IMR-90 (cell line): ENCODE results near the gene MUC20. TPM values are rescaled to one million over a fixed set of nuclear protein-coding genes. Genes with fewer than 3 reads are reported as not detected.

Source experiments
- ATAC-seq: fragments of 200-7000 bp; cut with Tn5 transposase; 2 replicates; pipeline ENCODE4 v1.9.1; 2020; ENCODE audit warnings: low read depth, mild to moderate bottlenecking, moderate library complexity
- BruUV-seq: library from RNA; stranded (reverse); fragments of 400-500 nt; replicated peaks from 2 replicates; lab custom pipeline; 2021; lab: Mats Ljungman, UMichigan
- CTCF ChIA-PET: fragments of 300-600 bp; formaldehyde crosslinking; extraction: SDS; loops from one replicate; lab custom pipeline; 2021; ENCODE audit warnings: antibody characterized with exemption; lab: Yijun Ruan, JAX
- POLR2A ChIA-PET: fragments of 300-600 bp; sonication (Branson Sonifier 250); formaldehyde crosslinking; loops from one replicate; lab custom pipeline; 2022; ENCODE audit warnings: antibody characterized with exemption; ENCODE audit not compliant: unreplicated experiment; lab: Charles Lee
- DNase-seq: peaks from one replicate; pipeline ENCODE4 v3.0.0; 2013
- H2AFZ ChIP-seq: replicated peaks from 2 replicates; pipeline ENCODE3; 2013; ENCODE audit warnings: low read length, mild to moderate bottlenecking; ENCODE audit not compliant: poor library complexity
- H2AK5ac ChIP-seq: 2 replicates; pipeline ENCODE4 v1.6.1; 2013; ENCODE audit warnings: low read depth, low read length, inconsistent platforms
- H2AK9ac ChIP-seq: replicated peaks from 2 replicates; pipeline ENCODE3; 2013; ENCODE audit warnings: mild to moderate bottlenecking, low read depth, low read length, moderate library complexity; ENCODE audit not compliant: poor library complexity
- H2BK120ac ChIP-seq: 2 replicates; pipeline ENCODE4 v1.6.1; 2013; ENCODE audit warnings: low read depth, low read length, inconsistent platforms
- H2BK15ac ChIP-seq: 3 replicates; pipeline ENCODE4 v1.6.1; 2013; ENCODE audit warnings: low read depth, low read length, inconsistent platforms
- H2BK20ac ChIP-seq: 2 replicates; pipeline ENCODE4 v1.6.1; 2013; ENCODE audit warnings: low read depth, mild to moderate bottlenecking, inconsistent platforms, low read length, moderate library complexity
- H2BK5ac ChIP-seq: 2 replicates; pipeline ENCODE4 v1.6.1; 2013; ENCODE audit warnings: mild to moderate bottlenecking, low read depth, low read length, inconsistent platforms; ENCODE audit not compliant: poor library complexity, severe bottlenecking
- H3K14ac ChIP-seq: replicated peaks from 2 replicates; pipeline ENCODE4 v1.6.1; 2013; ENCODE audit warnings: low read depth, low read length, inconsistent platforms
- H3K18ac ChIP-seq: 2 replicates; pipeline ENCODE4 v1.6.1; 2013; ENCODE audit warnings: low read depth, low read length, control low read depth
- H3K23ac ChIP-seq: 2 replicates; pipeline ENCODE4 v1.6.1; 2013; ENCODE audit warnings: low read depth, low read length, inconsistent platforms
- H3K27ac ChIP-seq: 2 replicates; pipeline ENCODE4 v1.5.1; 2013; ENCODE audit warnings: mild to moderate bottlenecking, control low read depth, low read length; ENCODE audit not compliant: insufficient read depth
- H3K27me3 ChIP-seq: 2 replicates; pipeline ENCODE4 v1.6.1; 2013; ENCODE audit warnings: low read length; ENCODE audit not compliant: control insufficient read depth, insufficient read depth
- H3K36me3 ChIP-seq: 2 replicates; pipeline ENCODE4 v1.6.1; 2013; ENCODE audit warnings: low read length, mixed read lengths; ENCODE audit not compliant: control insufficient read depth, insufficient read depth
- H3K4ac ChIP-seq: 2 replicates; pipeline ENCODE4 v1.6.1; 2013; ENCODE audit warnings: low read depth, low read length, inconsistent platforms
- H3K4me1 ChIP-seq: 2 replicates; pipeline ENCODE4 v1.6.1; 2013; ENCODE audit warnings: low read length, mixed read lengths; ENCODE audit not compliant: control insufficient read depth, insufficient read depth
- H3K4me2 ChIP-seq: 2 replicates; pipeline ENCODE4 v1.6.1; 2013; ENCODE audit warnings: low read depth, mild to moderate bottlenecking, control low read depth, low read length, moderate library complexity
- H3K4me3 ChIP-seq: 2 replicates; pipeline ENCODE4 v1.5.1; 2013; ENCODE audit warnings: low read depth, mild to moderate bottlenecking, control low read depth, low read length, moderate library complexity; ENCODE audit not compliant: insufficient read depth
- H3K56ac ChIP-seq: 2 replicates; pipeline ENCODE4 v1.6.1; 2013; ENCODE audit warnings: low read length, inconsistent platforms; ENCODE audit not compliant: insufficient read depth; ENCODE audit errors: extremely low read depth
- H3K79me1 ChIP-seq, 2 experiments: 2 replicates each; pipeline ENCODE4 v1.6.1; 2013; ENCODE audit warnings: low read length in 2 of 2, inconsistent platforms in 1 of 2, low read depth in 1 of 2
- H3K9ac ChIP-seq: 2 replicates; pipeline ENCODE4 v1.6.1; 2013; ENCODE audit warnings: low read depth, low read length, control low read depth
- H3K9me1 ChIP-seq: 2 replicates; pipeline ENCODE4 v1.6.1; 2013; ENCODE audit warnings: low read length, inconsistent platforms; ENCODE audit not compliant: insufficient read depth
- H3K9me3 ChIP-seq: 2 replicates; pipeline ENCODE4 v1.6.1; 2013; ENCODE audit warnings: low read length; ENCODE audit not compliant: control insufficient read depth, insufficient read depth
- H4K20me1 ChIP-seq: 2 replicates; pipeline ENCODE4 v1.6.1; 2013; ENCODE audit warnings: low read length, inconsistent platforms; ENCODE audit not compliant: insufficient read depth
- H4K5ac ChIP-seq: 2 replicates; pipeline ENCODE4 v1.6.1; 2013; ENCODE audit warnings: mild to moderate bottlenecking, low read depth, low read length, control low read depth
- H4K8ac ChIP-seq, 2 experiments: 2 replicates each; pipeline ENCODE4 v1.6.1; 2013; ENCODE audit warnings: low read depth in 2 of 2, low read length in 2 of 2, control low read depth in 1 of 2, inconsistent platforms in 1 of 2
- H4K91ac ChIP-seq: 2 replicates; pipeline ENCODE4 v1.6.1; 2013; ENCODE audit warnings: low read depth, low read length, inconsistent platforms; ENCODE audit not compliant: insufficient read depth
- CHD1 ChIP-seq: IDR thresholded peaks from 2 replicates; pipeline ENCODE4 v1.6.1; 2012; ENCODE audit warnings: low read depth, low read length, improper control_type of control experiment
- FOS ChIP-seq: fragments of 150-350 bp; IDR thresholded peaks from 2 replicates; pipeline ENCODE4 v1.6.1; 2016; ENCODE audit warnings: low read depth, low read length
- MAFK ChIP-seq: IDR thresholded peaks from 2 replicates; pipeline ENCODE4 v1.6.1; 2012; ENCODE audit warnings: low read depth, low read length, improper control_type of control experiment
- MAZ ChIP-seq: IDR thresholded peaks from 2 replicates; pipeline ENCODE4 v1.6.1; 2012; ENCODE audit warnings: low read depth, mild to moderate bottlenecking, low read length, improper control_type of control experiment, moderate library complexity, borderline replicate concordance
- NFE2L2 ChIP-seq: fragments of 150-350 bp; IDR thresholded peaks from 2 replicates; pipeline ENCODE4 v1.6.1; 2016; ENCODE audit warnings: low read depth, mild to moderate bottlenecking, low read length
- POLR2A ChIP-seq: IDR thresholded peaks from 2 replicates; pipeline ENCODE4 v1.6.1; 2012; ENCODE audit warnings: mild to moderate bottlenecking, low read depth, low read length
- RAD21 ChIP-seq: IDR thresholded peaks from 2 replicates; pipeline ENCODE4 v1.6.1; 2012; ENCODE audit warnings: low read length, improper control_type of control experiment
- RCOR1 ChIP-seq: IDR thresholded peaks from 2 replicates; pipeline ENCODE4 v1.6.1; 2012; ENCODE audit warnings: mild to moderate bottlenecking, low read length, improper control_type of control experiment; ENCODE audit not compliant: insufficient replicate concordance
- RFX5 ChIP-seq: IDR thresholded peaks from 2 replicates; pipeline ENCODE4 v1.8.0; 2012; ENCODE audit warnings: low read depth, mild to moderate bottlenecking, low read length, moderate library complexity
- WGBS, 2 experiments: methylation state at CpG; one replicate each; pipeline versions ENCODE4 v1.1.5 to v1.1.7; 2013; ENCODE audit warnings: missing lambda C conversion rate in 2 of 2; ENCODE audit not compliant: insufficient read length in 1 of 2; ENCODE audit errors: extremely low coverage in 2 of 2; 5-methylcytosine and 5-hydroxymethylcytosine counted together
- dilution Hi-C: fragments of 300-500 bp; cut with HindIII; formaldehyde crosslinking; loops from one replicate; pipeline ENCODE4 v1.14.3; 2018; ENCODE audit warnings: low sequenced_read_pairs; ENCODE audit not compliant: unreplicated experiment
- in situ Hi-C: fragments of 300-500 bp; cut with MboI; formaldehyde crosslinking; loops from 3 replicates; pipeline ENCODE4 v1.14.3; 2019; ENCODE audit warnings: low sequenced_read_pairs, inconsistent platforms, mixed read lengths
- intact Hi-C: fragments of 100-400 bp; cut with micrococcal nuclease; formaldehyde crosslinking; loops from 2 replicates; pipeline ENCODE4 v1.10.0; 2022
- polyA plus RNA-seq, 3 experiments: library from polyadenylated mRNA; depleted of rRNA; stranded (reverse); fragments of >200 nt; gene quantifications; 2 replicates each; pipeline ENCODE4 v1.2.3, GENCODE V29; 2012; ENCODE audit warnings: low replicate concordance in 1 of 3
- total RNA-seq: library from RNA; depleted of rRNA; stranded (reverse); fragments of >200 nt; gene quantifications from 2 replicates; pipeline ENCODE4 v1.2.3, GENCODE V29; 2012
- TF ChIP-seq, protein P1 (sequence below): fragments of 150-350 bp; IDR thresholded peaks from 2 replicates; pipeline ENCODE4 v1.6.1; 2017; ENCODE audit warnings: mild to moderate bottlenecking, antibody characterized with exemption, low read length, low read depth

Gene MUC20
- total and polyA plus RNA-seq, 2 of the 4 experiments (the other 2 are of a cell fraction), result 0.12 TPM; not detected in 1

GRCh38 chr3:195709676-195710085, 11.1 kb upstream of the MUC20 start:
- no TSS peak for BruUV-seq
- Histone ChIP-seq H4K91ac (no peak overlapping the region), H3K4ac (no peak overlapping the region), H2BK5ac (no peak overlapping the region), H3K79me1 (no peaks in the 10 kb centered on the region), H3K9ac (no peak overlapping the region), H3K14ac (no peak overlapping the region), H4K20me1 (no peaks in the 10 kb centered on the region), H2BK15ac (no peak overlapping the region), H3K9me1 (peaks cover 6% of the 10 kb centered on the region), H3K9me3 (0 out of 2 replicates have a peak, but pooled peaks cover 2% of the 10 kb centered on the region), H2BK120ac (no peak overlapping the region), H3K4me3 (no peak overlapping the region), H3K23ac (no peak overlapping the region), H3K56ac (no peak overlapping the region), H3K4me1 (peaks cover 2% of the 10 kb centered on the region; the same call in 1 of the 2 replicates), H4K8ac (no peak overlapping the region), H2BK20ac (no peak overlapping the region), H4K5ac (no peak overlapping the region), H3K18ac (no peak overlapping the region), H3K27me3 (peaks cover 7% of the 10 kb centered on the region; the same call in 1 of the 2 replicates), H2AK5ac (no peak overlapping the region), H3K36me3 (no peaks in the 10 kb centered on the region), H2AK9ac (no peak overlapping the region), H2AFZ (no peak overlapping the region), H3K27ac (no peak overlapping the region), H3K4me2 (no peak overlapping the region)
- ChIA-PET CTCF (no interaction called here), POLR2A (no interaction called here)
- TF ChIP-seq RFX5, result no peak
- TF ChIP-seq RCOR1, result no peak
- TF ChIP-seq CHD1, result no peak
- TF ChIP-seq RAD21, result no peak
- no peak for TF ChIP-seq MAFK
- TF ChIP-seq, protein P1, sequence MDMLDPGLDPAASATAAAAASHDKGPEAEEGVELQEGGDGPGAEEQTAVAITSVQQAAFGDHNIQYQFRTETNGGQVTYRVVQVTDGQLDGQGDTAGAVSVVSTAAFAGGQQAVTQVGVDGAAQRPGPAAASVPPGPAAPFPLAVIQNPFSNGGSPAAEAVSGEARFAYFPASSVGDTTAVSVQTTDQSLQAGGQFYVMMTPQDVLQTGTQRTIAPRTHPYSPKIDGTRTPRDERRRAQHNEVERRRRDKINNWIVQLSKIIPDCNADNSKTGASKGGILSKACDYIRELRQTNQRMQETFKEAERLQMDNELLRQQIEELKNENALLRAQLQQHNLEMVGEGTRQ, result no peak
- no peak for TF ChIP-seq FOS
- TF ChIP-seq NFE2L2, result no peak
- no peak for TF ChIP-seq MAZ
- no peak for TF ChIP-seq POLR2A
- intact Hi-C loops (no loop called here), dilution Hi-C loops (no loop called here), in situ Hi-C loops (no loop called here)
- DNase-seq (no peak), ATAC-seq (no peak)
- WGBS, 2 experiments, result 97% methylated on average over 3 of the region's 6 CpGs; no CpG with 5 or more reads in 1 of the 2 experiments
